ENCODE results near the gene TMEM41B.

Gene TMEM41B

DNA sequence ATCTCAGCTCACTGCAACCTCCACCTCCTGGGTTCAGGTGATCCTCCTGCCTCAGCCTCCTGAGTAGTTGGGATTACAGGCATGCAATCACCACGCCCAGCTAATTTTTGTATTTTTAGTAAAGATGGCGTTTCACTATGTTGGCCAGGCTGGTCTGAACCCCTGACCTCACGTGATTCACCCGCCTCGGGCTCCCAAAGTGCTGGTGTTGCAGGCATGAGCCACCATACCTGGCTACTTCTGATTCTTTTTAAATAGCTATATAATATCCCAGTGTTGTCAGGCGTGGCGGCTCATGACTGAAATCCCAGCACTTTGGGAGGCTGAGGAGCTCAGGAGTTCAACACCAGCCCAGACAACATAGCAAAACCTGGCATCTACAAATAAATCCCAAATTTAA lies 20.7 kb downstream of the TMEM41B start:
- no peak for DNase-seq (ENCODE audit: insufficient read length, low spot score)
- TF ChIP-seq, protein P1, sequence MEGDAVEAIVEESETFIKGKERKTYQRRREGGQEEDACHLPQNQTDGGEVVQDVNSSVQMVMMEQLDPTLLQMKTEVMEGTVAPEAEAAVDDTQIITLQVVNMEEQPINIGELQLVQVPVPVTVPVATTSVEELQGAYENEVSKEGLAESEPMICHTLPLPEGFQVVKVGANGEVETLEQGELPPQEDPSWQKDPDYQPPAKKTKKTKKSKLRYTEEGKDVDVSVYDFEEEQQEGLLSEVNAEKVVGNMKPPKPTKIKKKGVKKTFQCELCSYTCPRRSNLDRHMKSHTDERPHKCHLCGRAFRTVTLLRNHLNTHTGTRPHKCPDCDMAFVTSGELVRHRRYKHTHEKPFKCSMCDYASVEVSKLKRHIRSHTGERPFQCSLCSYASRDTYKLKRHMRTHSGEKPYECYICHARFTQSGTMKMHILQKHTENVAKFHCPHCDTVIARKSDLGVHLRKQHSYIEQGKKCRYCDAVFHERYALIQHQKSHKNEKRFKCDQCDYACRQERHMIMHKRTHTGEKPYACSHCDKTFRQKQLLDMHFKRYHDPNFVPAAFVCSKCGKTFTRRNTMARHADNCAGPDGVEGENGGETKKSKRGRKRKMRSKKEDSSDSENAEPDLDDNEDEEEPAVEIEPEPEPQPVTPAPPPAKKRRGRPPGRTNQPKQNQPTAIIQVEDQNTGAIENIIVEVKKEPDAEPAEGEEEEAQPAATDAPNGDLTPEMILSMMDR (IDR thresholded peaks at IDR 0.05; ENCODE audit: insufficient read depth, missing control alignments), result no peak
- no peak for FAIRE-seq

DNA sequence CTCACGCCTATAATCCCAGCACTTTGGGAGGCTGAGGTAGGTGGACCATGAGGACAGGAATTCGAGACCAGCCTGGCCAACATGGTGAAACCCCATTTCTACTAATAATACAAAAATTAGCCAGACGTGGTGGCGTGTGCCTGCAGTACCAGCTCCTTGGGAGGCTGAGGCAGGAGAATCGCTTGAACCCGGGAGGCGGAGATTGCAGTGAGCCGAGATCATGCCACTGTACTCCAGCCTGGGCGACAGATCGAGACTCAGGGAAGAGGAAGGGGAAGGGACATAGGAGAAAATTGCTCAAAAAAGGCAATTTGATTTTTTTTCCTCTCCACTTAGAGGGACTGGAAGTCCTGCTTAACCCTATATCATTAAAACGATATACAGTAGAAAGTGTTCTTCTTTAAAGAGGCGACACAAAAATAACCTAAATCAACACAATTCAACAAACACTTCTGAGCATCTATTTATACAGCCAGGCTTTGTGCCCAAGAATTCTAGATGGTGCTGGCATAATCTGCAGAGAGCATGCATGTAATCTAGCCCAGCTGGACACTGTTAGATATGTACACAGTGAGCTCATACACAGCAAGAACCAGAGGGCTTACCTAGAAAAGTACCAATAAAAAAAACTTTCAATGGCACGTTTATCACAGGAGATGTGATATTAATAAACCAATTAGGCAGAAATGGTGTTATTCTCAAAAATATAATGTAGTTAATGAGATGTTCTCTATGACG lies 28.4 kb downstream of the TMEM41B start:
- DNase-seq (ENCODE audit: insufficient read length, low spot score), result no peak
- TF ChIP-seq, protein P1 (IDR thresholded peaks at IDR 0.05; ENCODE audit: insufficient read depth, missing control alignments), result no peak
- no peak for FAIRE-seq

DNA sequence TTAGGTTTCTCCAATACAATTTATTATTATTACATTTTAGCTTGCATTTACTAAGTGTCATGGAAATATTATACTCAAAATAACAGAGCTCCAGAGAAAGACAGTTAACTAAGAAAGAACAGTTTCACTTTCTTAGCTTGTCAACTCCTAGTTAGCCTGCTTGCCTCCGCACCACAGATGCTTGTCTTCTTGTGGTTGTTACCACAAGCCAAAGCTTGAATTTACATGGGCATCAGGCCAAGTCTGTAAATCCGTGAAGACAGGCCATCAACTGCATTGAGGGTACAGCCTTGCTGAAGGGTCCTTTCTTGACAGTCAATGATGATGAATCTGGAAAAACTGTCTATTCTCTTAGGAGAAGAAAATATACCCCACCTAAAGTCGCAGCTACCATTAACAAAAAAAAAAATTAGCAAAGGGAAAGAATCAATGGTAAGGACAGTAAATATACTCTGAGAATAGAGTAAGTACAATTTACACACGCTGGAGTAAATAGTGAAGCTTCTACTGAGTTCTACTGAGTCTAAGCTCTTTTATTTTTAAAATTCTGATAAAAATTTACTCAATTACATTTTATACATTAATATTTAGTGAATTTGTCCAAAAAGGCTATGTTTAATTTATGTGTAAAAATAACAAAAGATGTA lies 33.6 kb downstream of the TMEM41B start:
- DNase-seq (ENCODE audit: insufficient read length, low spot score) (no peak), FAIRE-seq (no peak)
- TF ChIP-seq, protein P1 (IDR thresholded peaks at IDR 0.05; ENCODE audit: insufficient read depth, missing control alignments), result no peak

DNA sequence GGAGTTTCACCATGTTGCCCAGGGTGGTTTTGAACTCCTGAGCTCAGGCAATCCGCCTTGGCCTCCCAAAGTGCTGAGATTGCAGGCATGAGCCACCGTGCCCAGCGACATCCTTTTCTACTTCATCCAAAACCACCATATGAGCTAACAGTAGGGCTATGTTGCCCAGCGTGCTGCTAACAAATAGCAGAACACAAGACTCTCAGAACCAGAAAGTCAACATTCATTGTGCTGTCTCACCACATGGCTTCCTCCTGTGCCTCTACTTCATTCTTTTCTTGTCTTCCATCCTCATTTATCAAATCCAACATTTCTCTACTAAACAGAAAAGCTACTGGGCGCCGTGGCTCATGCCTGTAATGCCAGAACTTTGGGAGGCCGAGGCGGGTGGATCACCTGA lies 37.2 kb downstream of the TMEM41B start:
- FAIRE-seq (no peak), DNase-seq (ENCODE audit: insufficient read length, low spot score) (no peak)
- TF ChIP-seq, protein P1 (IDR thresholded peaks at IDR 0.05; ENCODE audit: insufficient read depth, missing control alignments), result no peak

DNA sequence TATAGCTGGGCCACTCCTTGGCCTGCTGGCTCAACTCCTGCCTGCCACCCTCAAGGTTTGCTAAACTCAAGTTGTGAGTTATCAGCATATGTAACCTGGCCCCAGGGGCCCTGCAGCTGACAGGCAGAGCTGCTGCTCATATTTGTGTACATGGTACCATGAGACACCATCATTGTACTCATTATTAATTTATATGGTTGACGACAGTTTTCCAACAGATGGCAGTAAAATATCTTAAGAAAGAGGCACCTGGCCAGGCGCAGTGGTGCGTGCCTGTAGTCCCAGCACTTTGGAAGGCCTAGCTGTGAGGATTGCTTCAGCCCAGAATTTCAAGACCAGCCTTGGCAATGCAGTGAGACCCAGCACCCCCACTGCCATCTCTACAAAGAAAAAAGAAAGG lies 37.8 kb downstream of the TMEM41B start:
- TF ChIP-seq, protein P1 (IDR thresholded peaks at IDR 0.05; ENCODE audit: insufficient read depth, missing control alignments), result peak; percentile 22
- no peak for DNase-seq (ENCODE audit: insufficient read length, low spot score)
- FAIRE-seq, result no peak

DNA sequence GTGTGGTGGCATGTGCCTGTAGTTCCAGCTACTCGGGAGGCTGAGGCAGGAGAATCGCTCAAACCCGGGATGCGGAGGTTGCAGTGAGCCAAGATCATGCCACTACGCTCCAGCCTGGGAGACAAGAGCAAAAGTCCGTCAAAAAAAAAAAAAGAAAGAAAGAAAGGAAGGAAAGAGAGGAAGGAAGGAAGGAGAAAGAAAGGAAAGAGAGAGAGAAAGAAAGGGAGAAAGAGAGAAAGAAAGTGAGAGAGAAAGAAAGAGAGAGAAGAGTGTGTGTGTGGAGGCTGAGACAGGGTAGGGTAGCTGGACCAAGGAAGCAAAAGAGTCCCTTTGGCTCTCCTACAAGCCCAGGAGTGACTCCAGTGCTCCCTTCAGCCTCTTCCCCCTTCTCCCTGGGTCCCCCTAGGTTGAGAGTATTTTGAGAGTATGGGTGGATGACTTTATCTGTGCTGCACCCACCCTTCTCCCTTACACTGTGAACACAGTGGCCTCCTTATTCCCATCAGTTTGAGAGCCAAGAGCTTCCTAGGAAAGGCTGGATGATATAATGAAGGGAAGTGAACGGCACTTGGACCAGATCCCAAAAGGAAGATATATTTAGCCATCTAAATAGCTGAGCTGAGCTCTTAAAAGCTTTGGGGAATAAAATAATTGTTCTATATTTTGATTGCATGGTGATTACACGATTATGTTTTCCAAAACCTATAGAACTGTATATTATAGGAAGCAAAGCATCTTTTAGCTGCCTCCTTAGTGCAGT lies 39.7 kb downstream of the TMEM41B start:
- no peak for FAIRE-seq
- TF ChIP-seq, protein P1 (IDR thresholded peaks at IDR 0.05; ENCODE audit: insufficient read depth, missing control alignments), result no peak
- DNase-seq (ENCODE audit: insufficient read length, low spot score), result no peak

Measured in D721Med (cell line).